Keratinocyte (primary cell): ENCODE data around the gene HPX. TPM values are rescaled to one million over a fixed set of nuclear protein-coding genes. Genes with fewer than 3 reads are reported as not detected.

Source experiments
- DNase-seq: peaks from one replicate; pipeline ENCODE4 v3.0.0-alpha.2; 2011; ENCODE audit warnings: low read depth, missing footprints, low spot score
- FAIRE-seq: peaks from 2 replicates; lab custom pipeline; 2011; peaks lifted over from hg19 to GRCh38; lab: Jason Lieb, UNC
- H2AFZ ChIP-seq: 2 replicates; pipeline ENCODE4 v1.6.0; 2012; ENCODE audit warnings: low read length, control low read depth, inconsistent platforms; ENCODE audit not compliant: control insufficient read depth
- H3K27ac ChIP-seq: 2 replicates; pipeline ENCODE4 v1.5.1; 2011; ENCODE audit warnings: low read length; ENCODE audit not compliant: control insufficient read depth, insufficient read depth
- H3K27me3 ChIP-seq: 3 replicates; pipeline ENCODE4 v1.6.0; 2011; ENCODE audit warnings: low read length; ENCODE audit not compliant: control insufficient read depth, insufficient read depth; ENCODE audit errors: extremely low read depth
- H3K36me3 ChIP-seq, 2 experiments: 2 replicates in 1 of 2; 3 replicates in 1 of 2; pipeline ENCODE4 v1.5.1; 2011; ENCODE audit warnings: low read length in 2 of 2, mild to moderate bottlenecking in 1 of 2; ENCODE audit not compliant: control insufficient read depth in 2 of 2, insufficient read depth in 2 of 2; ENCODE audit errors: extremely low read depth in 1 of 2
- H3K4me1 ChIP-seq: 3 replicates; pipeline ENCODE4 v1.5.1; 2011; ENCODE audit warnings: low read length; ENCODE audit not compliant: control insufficient read depth, insufficient read depth; ENCODE audit errors: extremely low read depth
- H3K4me2 ChIP-seq: 3 replicates; pipeline ENCODE4 v1.6.0; 2011; ENCODE audit warnings: low read depth, low read length; ENCODE audit not compliant: control insufficient read depth, insufficient read depth; ENCODE audit errors: extremely low read depth
- H3K4me3 ChIP-seq, 3 experiments: fragments of 200-600 bp in 1 of 3; sonication (generic) in 1 of 3; 2 replicates in 2 of 3; 3 replicates in 1 of 3; pipeline ENCODE4 v1.5.1; 2011 to 2016; ENCODE audit warnings: low read length in 3 of 3, mild to moderate bottlenecking in 3 of 3, control low read depth in 2 of 3, inconsistent platforms in 1 of 3, low read depth in 1 of 3, mixed read lengths in 1 of 3, mixed run types in 1 of 3, moderate library complexity in 1 of 3; ENCODE audit not compliant: control insufficient read depth in 2 of 3, insufficient read depth in 2 of 3; ENCODE audit errors: extremely low read depth in 1 of 3
- H3K79me2 ChIP-seq: 2 replicates; pipeline ENCODE4 v1.6.0; 2012; ENCODE audit warnings: low read length; ENCODE audit not compliant: control insufficient read depth, insufficient read depth
- H3K9ac ChIP-seq: 3 replicates; pipeline ENCODE4 v1.6.0; 2011; ENCODE audit warnings: low read length; ENCODE audit not compliant: control insufficient read depth, insufficient read depth; ENCODE audit errors: extremely low read depth
- H3K9me1 ChIP-seq: 3 replicates; pipeline ENCODE4 v1.6.0; 2011; ENCODE audit warnings: low read length; ENCODE audit not compliant: control insufficient read depth, insufficient read depth; ENCODE audit errors: extremely low read depth
- H3K9me3 ChIP-seq: 2 replicates; pipeline ENCODE4 v1.5.1; 2012; ENCODE audit warnings: low read depth, low read length; ENCODE audit not compliant: control insufficient read depth
- H4K20me1 ChIP-seq: 3 replicates; pipeline ENCODE4 v1.6.0; 2011; ENCODE audit warnings: low read length; ENCODE audit not compliant: control insufficient read depth, insufficient read depth; ENCODE audit errors: extremely low read depth
- EZH2 ChIP-seq: IDR thresholded peaks from one replicate; pipeline ENCODE4 v1.6.1; 2012; ENCODE audit warnings: inconsistent platforms, mild to moderate bottlenecking, low read length, moderate library complexity
- dilution Hi-C: fragments of 300-500 bp; cut with MboI; formaldehyde crosslinking; loops from one replicate; pipeline ENCODE4 v1.7.0; 2020; ENCODE audit warnings: low sequenced_read_pairs; ENCODE audit not compliant: extremely low pct_ligation_motif_present
- polyA plus RNA-seq, 5 experiments: library from polyadenylated mRNA; depleted of rRNA in 3 of 5; stranded (reverse) in 3 of 5; stranded (forward) in 1 of 5; unstranded in 1 of 5; fragments of >200 nt; gene quantifications; 1 replicate in 1 of 5; 2 replicates in 3 of 5; 3 replicates in 1 of 5; pipeline versions ENCODE4 v1.2.1 to v1.2.3, GENCODE V29; 2011 to 2012; ENCODE audit warnings: missing spikeins in 2 of 5, low read depth in 1 of 5, low replicate concordance in 1 of 5
- TF ChIP-seq, protein P1 (sequence below), 3 experiments: IDR thresholded peaks in 1 of 3; conservative IDR thresholded peaks in 1 of 3; optimal IDR thresholded peaks in 1 of 3; 2 replicates in 2 of 3; 3 replicates in 1 of 3; pipeline versions ENCODE3 to v1.5.1; 2011; ENCODE audit warnings: low read length in 3 of 3, mild to moderate bottlenecking in 3 of 3, moderate library complexity in 2 of 3, control low read depth in 1 of 3, inconsistent platforms in 1 of 3; ENCODE audit not compliant: insufficient read depth in 2 of 3; ENCODE audit errors: extremely low read depth in 1 of 3

HPX gene
- polyA plus RNA-seq, 1 donor (not counting 4 experiments of a cell fraction or from before 2014, with no cell fraction given) = 0.76 TPM

DNA sequence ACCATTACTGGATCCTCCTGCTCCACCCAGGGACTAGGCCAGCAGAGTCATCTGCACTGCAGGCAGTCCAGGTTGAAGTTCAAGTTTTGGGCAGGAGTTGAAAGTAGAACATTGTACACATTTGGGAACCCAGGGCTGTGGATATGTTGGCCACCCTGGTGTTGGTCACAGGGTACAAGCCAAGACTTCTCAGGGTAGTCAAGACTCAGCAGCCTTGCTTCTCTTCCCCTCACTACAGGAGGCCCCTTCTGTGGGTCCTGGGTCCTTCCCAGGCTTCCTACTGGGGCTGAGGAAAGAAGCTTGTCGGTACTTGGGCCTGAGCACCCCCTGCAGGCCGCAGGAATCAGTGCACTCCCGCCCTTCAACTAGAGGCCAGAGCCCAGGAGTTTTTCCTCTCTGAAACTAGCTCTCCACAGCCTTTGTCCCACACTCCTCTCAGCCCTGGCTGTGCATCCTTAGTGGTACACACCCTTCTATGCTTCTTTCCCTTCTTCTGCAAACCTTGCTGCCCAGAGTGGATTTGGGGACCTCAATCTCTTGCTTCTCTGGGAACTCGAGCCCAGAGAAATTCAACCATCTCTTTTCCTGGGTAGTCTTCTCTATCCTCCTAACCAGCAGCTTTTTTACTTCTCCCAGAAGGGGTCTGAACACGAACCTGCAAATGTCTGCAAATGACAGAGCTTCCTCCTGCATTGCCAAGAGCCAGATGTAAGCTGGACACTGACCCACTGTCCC is 2.6 kb upstream of the HPX start:
- Histone ChIP-seq H3K27ac (no peak overlapping the region), H3K9ac (no peak overlapping the region), H3K27me3 (no peaks in the 10 kb centered on the region), H3K36me3 (peaks cover 0 to 5% of the 10 kb centered on the region in 2 experiments), H3K4me3 (no peak overlapping the region), H4K20me1 (no peaks in the 10 kb centered on the region), H3K9me1 (no peaks in the 10 kb centered on the region), H3K4me2 (no peak overlapping the region), H3K79me2 (no peaks in the 10 kb centered on the region), H2AFZ (no peak overlapping the region), H3K9me3 (no peaks in the 10 kb centered on the region), H3K4me1 (no peaks in the 10 kb centered on the region)
- FAIRE-seq = no peak
- no peak for DNase-seq
- TF ChIP-seq, protein P1, sequence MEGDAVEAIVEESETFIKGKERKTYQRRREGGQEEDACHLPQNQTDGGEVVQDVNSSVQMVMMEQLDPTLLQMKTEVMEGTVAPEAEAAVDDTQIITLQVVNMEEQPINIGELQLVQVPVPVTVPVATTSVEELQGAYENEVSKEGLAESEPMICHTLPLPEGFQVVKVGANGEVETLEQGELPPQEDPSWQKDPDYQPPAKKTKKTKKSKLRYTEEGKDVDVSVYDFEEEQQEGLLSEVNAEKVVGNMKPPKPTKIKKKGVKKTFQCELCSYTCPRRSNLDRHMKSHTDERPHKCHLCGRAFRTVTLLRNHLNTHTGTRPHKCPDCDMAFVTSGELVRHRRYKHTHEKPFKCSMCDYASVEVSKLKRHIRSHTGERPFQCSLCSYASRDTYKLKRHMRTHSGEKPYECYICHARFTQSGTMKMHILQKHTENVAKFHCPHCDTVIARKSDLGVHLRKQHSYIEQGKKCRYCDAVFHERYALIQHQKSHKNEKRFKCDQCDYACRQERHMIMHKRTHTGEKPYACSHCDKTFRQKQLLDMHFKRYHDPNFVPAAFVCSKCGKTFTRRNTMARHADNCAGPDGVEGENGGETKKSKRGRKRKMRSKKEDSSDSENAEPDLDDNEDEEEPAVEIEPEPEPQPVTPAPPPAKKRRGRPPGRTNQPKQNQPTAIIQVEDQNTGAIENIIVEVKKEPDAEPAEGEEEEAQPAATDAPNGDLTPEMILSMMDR (optimal IDR thresholded peaks at IDR 0.05 in 1 of 3, IDR thresholded peaks at IDR 0.05 in 1 of 3, conservative IDR thresholded peaks at IDR 0.05 in 1 of 3; ENCODE audit: extremely low read depth in 1 of 3, insufficient read depth in 2 of 3, low read length in 3 of 3) = peak; percentile 78 to 92 (median 81)
- TF ChIP-seq EZH2 = no peak
- dilution Hi-C loops = no loop called here

DNA sequence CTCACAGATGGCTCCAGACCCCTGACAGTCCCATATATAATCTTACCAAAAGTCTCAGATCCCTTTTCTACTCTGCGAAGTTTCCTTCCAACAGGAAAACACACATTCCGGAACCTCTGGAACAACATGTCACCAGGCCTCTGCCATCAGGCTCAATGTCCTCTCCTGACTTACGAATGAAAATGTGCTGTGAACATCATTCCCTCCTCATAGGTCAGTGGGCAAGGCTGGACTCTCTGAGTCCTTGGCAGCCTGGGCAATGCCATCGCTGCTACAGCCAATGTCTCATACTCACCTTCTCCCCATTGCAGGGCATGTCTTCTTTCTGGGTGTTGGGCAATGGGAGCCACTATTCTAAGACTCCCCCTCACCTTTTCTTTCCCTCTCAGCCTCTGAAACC is 1.7 kb upstream of the HPX start:
- no peak for FAIRE-seq
- Histone ChIP-seq H3K9ac (no peak overlapping the region), H3K4me1 (no peaks in the 10 kb centered on the region), H3K4me3 (no peak overlapping the region), H3K36me3 (no peaks in the 10 kb centered on the region), H3K9me3 (no peaks in the 10 kb centered on the region), H4K20me1 (no peaks in the 10 kb centered on the region), H2AFZ (no peak overlapping the region), H3K4me2 (no peak overlapping the region), H3K9me1 (no peaks in the 10 kb centered on the region), H3K27ac (no peak overlapping the region), H3K79me2 (no peaks in the 10 kb centered on the region), H3K27me3 (no peaks in the 10 kb centered on the region)
- DNase-seq = no peak
- dilution Hi-C loops = no loop called here
- no peak for TF ChIP-seq EZH2
- TF ChIP-seq, protein P1 (optimal IDR thresholded peaks at IDR 0.05 in 1 of 3, IDR thresholded peaks at IDR 0.05 in 1 of 3, conservative IDR thresholded peaks at IDR 0.05 in 1 of 3; ENCODE audit: extremely low read depth in 1 of 3, insufficient read depth in 2 of 3, low read length in 3 of 3) = no peak
